SU-DHL-6 (cell line): ENCODE data around the gene BOLL.

Source experiments
- H2AFZ ChIP-seq: fragments of 200-600 bp; sonication (generic); 2 replicates; pipeline ENCODE4 v1.6.1; 2014; ENCODE audit warnings: low read depth, mild to moderate bottlenecking, moderate library complexity, mixed read lengths, antibody characterized with exemption, low read length; ENCODE audit not compliant: severe bottlenecking
- H3F3A ChIP-seq: fragments of 200-600 bp; shearing (Covaris generic); 2 replicates; pipeline ENCODE4 v1.6.0; 2016; ENCODE audit warnings: antibody characterized with exemption, mild to moderate bottlenecking; ENCODE audit not compliant: insufficient read depth
- H3K27ac ChIP-seq: fragments of 200-600 bp; sonication (generic); 2 replicates; pipeline ENCODE4 v1.5.1; 2016; ENCODE audit warnings: low read depth, mild to moderate bottlenecking, low read length, moderate library complexity, mixed read lengths
- H3K27me3 ChIP-seq: fragments of 200-600 bp; sonication (generic), shearing (Covaris generic); 2 replicates; pipeline ENCODE4 v1.6.0; 2014; ENCODE audit warnings: mild to moderate bottlenecking, low read length
- H3K36me3 ChIP-seq: fragments of 200-600 bp; sonication (generic); 2 replicates; pipeline ENCODE4 v1.6.1; 2014; ENCODE audit warnings: mild to moderate bottlenecking, low read length, mixed read lengths
- H3K4me2 ChIP-seq: fragments of 300-600, 200-600 bp; shearing (Covaris generic), sonication (generic); 2 replicates; pipeline ENCODE4 v1.6.0; 2014; ENCODE audit warnings: low read length, low read depth, mild to moderate bottlenecking; ENCODE audit not compliant: poor library complexity, severe bottlenecking
- H3K4me3 ChIP-seq: fragments of 200-600 bp; sonication (generic); 2 replicates; pipeline ENCODE4 v1.5.1; 2014; ENCODE audit warnings: antibody characterized with exemption, low read length, mild to moderate bottlenecking, mixed read lengths; ENCODE audit not compliant: insufficient read depth, poor library complexity, severe bottlenecking
- H3K79me2 ChIP-seq: fragments of 200-600 bp; sonication (generic); 2 replicates; pipeline ENCODE4 v1.6.1; 2014; ENCODE audit warnings: mild to moderate bottlenecking, low read length, moderate library complexity; ENCODE audit not compliant: insufficient read depth
- H3K9ac ChIP-seq: fragments of 200-600 bp; sonication (generic); 2 replicates; pipeline ENCODE4 v1.7.0; 2014; ENCODE audit warnings: mild to moderate bottlenecking, low read length
- H3K9me2 ChIP-seq: fragments of 200-600 bp; sonication (generic); replicated peaks from 2 replicates; pipeline ENCODE4 v1.6.1; 2014; ENCODE audit warnings: low read length; ENCODE audit not compliant: insufficient read depth
- H3K9me3 ChIP-seq: fragments of 200-600 bp; sonication (generic); 2 replicates; pipeline ENCODE4 v1.6.1; 2014; ENCODE audit warnings: low read length, mixed read lengths; ENCODE audit not compliant: insufficient read depth
- H4K20me1 ChIP-seq: fragments of 200-600 bp; sonication (generic); 2 replicates; pipeline ENCODE4 v1.6.1; 2014; ENCODE audit warnings: low read depth, mild to moderate bottlenecking, antibody characterized with exemption, low read length, moderate library complexity, mixed read lengths
- CTCF ChIP-seq: fragments of 200-600 bp; sonication (generic); IDR thresholded peaks from one replicate; pipeline ENCODE4 v1.5.1; 2017; ENCODE audit warnings: antibody characterized with exemption, mild to moderate bottlenecking, low read length, moderate library complexity; ENCODE audit not compliant: insufficient read depth, poor library complexity, severe bottlenecking
- EZH2phosphoT487 ChIP-seq: fragments of 200-600 bp; sonication (generic), shearing (Covaris generic); conservative IDR thresholded peaks from 2 replicates; pipeline ENCODE4 v1.6.1; 2018; ENCODE audit warnings: mild to moderate bottlenecking, antibody characterized with exemption, low read length, moderate library complexity, mixed read lengths

BOLL gene

GRCh38 chr2:197804758-197805714 lies 19.9 kb upstream of the BOLL start:
- no peaks in the 10 kb centered on the region for H3K36me3 ChIP-seq
- H3K27ac ChIP-seq, result no peak overlapping the region
- H3K4me2 ChIP-seq, result peak overlapping the region; percentile 86
- H3K4me3 ChIP-seq, result peak overlapping the region; percentile 67
- TF ChIP-seq EZH2phosphoT487 (0 out of 2 replicates have a peak, but pooled peaks have one; percentile 36), CTCF (no peak)
- no peaks in the 10 kb centered on the region for H3K9me3 ChIP-seq
- no peaks in the 10 kb centered on the region for H4K20me1 ChIP-seq
- H3K9ac ChIP-seq, result peak overlapping the region; percentile 55
- H3K79me2 ChIP-seq, result no peaks in the 10 kb centered on the region
- H3K27me3 ChIP-seq, result no peaks in the 10 kb centered on the region
- no peaks in the 10 kb centered on the region for H3K9me2 ChIP-seq
- peak overlapping the region; percentile 98 for H2AFZ ChIP-seq
- H3F3A ChIP-seq, result no peaks in the 10 kb centered on the region

GRCh38 chr2:197804049-197804757 lies 19.1 kb upstream of the BOLL start, which contains the start of gene PLCL1:
PLCL1 (plus strand) TSS chr2:197804593.
- H3K9me3 ChIP-seq, result no peaks in the 10 kb centered on the region
- H3K9ac ChIP-seq, result peak within 1 kb of the TSS; percentile 55
- no peak; the same call in 1 of the 2 replicates for TF ChIP-seq EZH2phosphoT487
- TF ChIP-seq CTCF, result no peak
- peak within 1 kb of the TSS; percentile 98 for H2AFZ ChIP-seq
- no peaks in the 10 kb centered on the region for H3K36me3 ChIP-seq
- H3F3A ChIP-seq, result no peaks in the 10 kb centered on the region
- H3K9me2 ChIP-seq, result no peaks in the 10 kb centered on the region
- peak within 1 kb of the TSS; percentile 86 for H3K4me2 ChIP-seq
- peak within 1 kb of the TSS; percentile 67 for H3K4me3 ChIP-seq
- H3K27ac ChIP-seq, result no peak within 1 kb of the TSS
- no peaks in the 10 kb centered on the region for H3K27me3 ChIP-seq
- H4K20me1 ChIP-seq, result no peaks in the 10 kb centered on the region
- no peaks in the 10 kb centered on the region for H3K79me2 ChIP-seq

- peak overlapping the region; percentile 14 for H3K4me2 ChIP-seq
- H2AFZ ChIP-seq, result no peak overlapping the region
- no peaks in the 10 kb centered on the region for H3K36me3 ChIP-seq
- no peak for TF ChIP-seq EZH2phosphoT487
- TF ChIP-seq CTCF, result peak; percentile 43
- H3K79me2 ChIP-seq, result no peaks in the 10 kb centered on the region
- no peaks in the 10 kb centered on the region for H3F3A ChIP-seq
- H3K27ac ChIP-seq, result no peak overlapping the region
- H3K9me3 ChIP-seq, result no peaks in the 10 kb centered on the region
- no peaks in the 10 kb centered on the region for H3K9me2 ChIP-seq
- no peaks in the 10 kb centered on the region for H3K27me3 ChIP-seq
- no peak overlapping the region for H3K4me3 ChIP-seq
- no peaks in the 10 kb centered on the region for H4K20me1 ChIP-seq
- no peak overlapping the region for H3K9ac ChIP-seq
These were observed 17.9 kb upstream of the BOLL start for GRCh38 chr2:197803033-197803444.
